Measurements from ENCODE around the gene FOXO1. TPM values are rescaled to one million over a fixed set of nuclear protein-coding genes. Genes with fewer than 3 reads are reported as not detected.

Gene FOXO1
- total RNA-seq, 1 experiment from 2014 or later, result 3.9 TPM

DNA sequence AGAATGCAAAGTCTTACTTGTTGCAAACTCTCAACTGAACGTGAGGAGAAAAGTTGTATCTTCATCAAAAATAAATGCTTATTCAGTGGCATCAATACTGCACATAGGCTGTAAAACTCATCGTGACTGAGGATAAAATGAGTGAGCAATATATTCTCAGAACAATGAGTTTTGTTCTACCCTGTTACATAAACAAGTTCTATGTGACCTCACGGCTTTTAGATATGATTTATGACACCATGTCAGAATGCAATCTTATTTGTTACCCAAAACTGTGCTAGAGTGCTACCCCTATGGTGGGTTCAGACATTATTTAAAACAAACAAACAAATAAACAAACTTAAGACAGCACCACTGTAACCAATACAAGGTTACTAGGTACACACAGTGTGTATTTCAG lies 55.4 kb downstream of the FOXO1 start:
- DNase-seq (ENCODE audit: extremely low read depth, low read depth), result no peak

GRCh38 chr13:40609972-40610726 lies 56.3 kb downstream of the FOXO1 start:
- DNase-seq (ENCODE audit: extremely low read depth, low read depth), result no peak

GRCh38 chr13:40608308-40608707 lies 58.1 kb downstream of the FOXO1 start:
- DNase-seq (ENCODE audit: extremely low read depth, low read depth), result no peak

DNA sequence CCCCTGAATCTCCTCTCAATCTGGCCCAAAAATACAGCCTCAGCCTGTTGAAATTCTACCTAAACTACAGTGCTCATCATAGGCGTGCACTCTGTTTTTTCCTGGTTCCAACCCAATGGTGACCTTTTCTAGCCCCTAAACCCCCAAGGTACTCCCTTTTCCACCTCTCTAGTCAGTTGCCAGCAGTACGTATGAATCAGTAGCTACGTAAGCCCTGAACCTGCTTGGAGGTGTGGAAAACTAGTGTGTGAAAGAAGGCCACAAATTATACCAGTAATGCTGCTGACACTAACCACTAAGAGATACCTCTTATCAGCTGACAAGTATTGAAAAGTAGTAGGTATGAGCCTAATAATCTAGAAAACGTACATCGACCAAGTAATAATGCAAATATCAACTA lies 60.9 kb downstream of the FOXO1 start:
- DNase-seq (ENCODE audit: extremely low read depth, low read depth), result no peak

DNA sequence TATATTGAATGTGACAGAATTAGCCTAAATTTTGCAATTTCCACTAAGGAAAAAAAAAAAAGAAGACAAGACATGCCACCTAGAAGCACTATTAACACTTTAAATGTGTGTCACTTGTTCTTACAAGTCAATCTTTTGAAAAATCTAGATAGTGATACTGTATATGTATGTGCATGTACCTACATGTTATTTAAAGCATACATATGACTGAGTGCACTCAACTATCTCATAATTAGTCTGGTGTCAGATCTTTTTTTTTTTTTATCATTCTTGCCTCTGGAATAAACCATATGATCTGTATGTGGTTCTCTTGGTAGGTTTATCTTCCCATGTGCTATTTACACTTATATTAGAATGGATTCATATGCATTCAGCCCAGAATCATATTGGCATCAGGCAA lies 62.3 kb downstream of the FOXO1 start:
- DNase-seq (ENCODE audit: extremely low read depth, low read depth), result no peak

- DNase-seq (ENCODE audit: extremely low read depth, low read depth), result no peak
These were observed 66.2 kb downstream of the FOXO1 start for GRCh38 chr13:40600149-40600751.

DNA sequence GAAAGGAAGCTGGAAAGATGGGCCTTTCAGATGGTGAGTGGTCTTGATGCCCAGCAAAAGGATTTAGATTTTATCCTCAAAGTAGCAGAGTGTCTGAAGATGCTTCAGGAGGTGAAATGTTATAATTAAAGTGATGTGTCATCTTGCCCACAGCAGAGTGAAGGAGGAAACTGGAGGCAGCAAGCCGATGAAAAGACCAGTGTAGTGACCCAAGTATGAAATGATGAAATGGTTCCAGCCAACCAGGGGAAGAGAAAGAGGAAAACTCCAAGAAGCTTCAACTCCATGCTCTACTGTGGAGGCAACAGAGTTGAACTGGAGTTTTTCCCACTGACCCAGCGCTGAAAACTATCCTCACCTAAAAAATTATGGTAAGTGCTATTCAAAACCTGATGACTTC lies 66.7 kb downstream of the FOXO1 start:
- DNase-seq (ENCODE audit: extremely low read depth, low read depth), result no peak

GRCh38 chr13:40599124-40599523 lies 67.3 kb downstream of the FOXO1 start:
- no peak for DNase-seq (ENCODE audit: extremely low read depth, low read depth)

- DNase-seq (ENCODE audit: extremely low read depth, low read depth), result no peak
These were observed 67.9 kb downstream of the FOXO1 start for GRCh38 chr13:40598569-40598968.

DNA sequence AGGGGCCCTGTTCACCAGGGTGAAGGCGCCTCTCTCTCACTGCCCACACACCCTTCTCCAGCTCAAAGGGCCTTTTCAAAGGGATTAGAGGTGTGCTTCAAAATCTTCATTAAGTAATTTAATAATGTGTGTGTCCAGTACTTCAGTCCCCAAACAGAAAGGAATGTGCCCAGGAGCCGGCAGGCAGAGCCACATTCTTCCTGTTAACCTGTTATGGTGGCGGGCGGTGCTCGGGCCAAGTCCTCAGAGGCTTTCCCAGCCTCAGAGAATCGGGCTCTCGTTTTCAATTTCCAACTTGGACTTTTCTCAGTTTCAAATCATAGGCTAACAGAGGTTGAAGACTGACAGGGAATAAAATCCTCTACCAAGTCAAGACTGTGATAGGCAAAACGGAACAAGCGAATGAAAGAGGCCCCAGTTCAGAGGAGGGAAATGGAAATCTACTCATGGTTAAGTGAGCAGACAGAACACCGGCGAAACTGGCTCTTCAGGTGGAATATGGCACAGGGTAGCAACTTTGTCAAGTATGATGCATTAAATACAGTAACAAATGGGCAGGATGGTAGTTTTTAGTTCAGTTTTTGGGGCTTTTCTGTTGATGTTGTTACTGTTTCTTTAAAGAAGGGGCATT lies 68.6 kb downstream of the FOXO1 start:
- no peak for DNase-seq (ENCODE audit: extremely low read depth, low read depth)

- no peak for DNase-seq (ENCODE audit: extremely low read depth, low read depth)
These were observed 70.0 kb downstream of the FOXO1 start for GRCh38 chr13:40596484-40596883.

DNA sequence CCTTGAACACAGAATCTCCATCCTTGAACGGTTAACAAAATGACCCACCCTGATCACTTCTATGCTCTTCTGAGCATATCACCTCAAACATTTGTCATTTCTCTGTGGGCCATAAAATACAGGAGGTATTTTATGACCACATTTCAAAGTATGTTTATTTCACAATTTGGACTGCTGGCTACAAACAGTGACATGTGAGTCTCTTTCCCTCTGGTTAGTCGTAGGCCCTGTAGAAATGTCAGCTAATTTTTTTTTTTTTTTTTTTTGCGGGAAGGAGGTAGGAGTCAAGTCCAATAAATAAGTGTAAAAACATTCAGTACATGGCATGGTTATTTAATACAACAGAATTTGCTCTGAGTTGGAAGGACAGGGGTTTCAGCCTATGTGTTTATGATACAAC lies 70.7 kb downstream of the FOXO1 start:
- DNase-seq (ENCODE audit: extremely low read depth, low read depth), result no peak

DNA sequence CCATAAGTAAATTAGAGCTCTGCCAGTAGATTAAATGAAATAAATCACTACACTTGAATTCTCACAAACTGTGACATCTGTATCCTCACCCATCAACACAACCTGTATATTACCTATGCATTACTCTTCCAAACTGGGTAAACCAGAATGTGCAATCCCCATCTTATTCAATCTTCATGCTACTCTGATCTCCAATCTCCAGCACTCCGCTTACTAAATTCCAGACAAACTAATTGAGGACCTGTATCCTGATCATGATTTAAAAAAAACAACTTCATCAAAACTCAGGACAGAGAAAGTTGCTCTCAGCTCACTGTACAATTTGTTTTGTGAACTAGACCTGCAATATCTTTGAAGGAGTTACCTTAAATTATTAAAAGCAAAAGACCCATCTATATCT lies 74.4 kb downstream of the FOXO1 start:
- DNase-seq (ENCODE audit: extremely low read depth, low read depth), result no peak

- DNase-seq (ENCODE audit: extremely low read depth, low read depth), result no peak
These were observed 75.3 kb downstream of the FOXO1 start for GRCh38 chr13:40591091-40591490.

GRCh38 chr13:40590112-40590862 lies 76.2 kb downstream of the FOXO1 start:
- DNase-seq (ENCODE audit: extremely low read depth, low read depth), result no peak

- DNase-seq (ENCODE audit: extremely low read depth, low read depth), result no peak
These were observed 76.9 kb downstream of the FOXO1 start for GRCh38 chr13:40589285-40590109.

DNA sequence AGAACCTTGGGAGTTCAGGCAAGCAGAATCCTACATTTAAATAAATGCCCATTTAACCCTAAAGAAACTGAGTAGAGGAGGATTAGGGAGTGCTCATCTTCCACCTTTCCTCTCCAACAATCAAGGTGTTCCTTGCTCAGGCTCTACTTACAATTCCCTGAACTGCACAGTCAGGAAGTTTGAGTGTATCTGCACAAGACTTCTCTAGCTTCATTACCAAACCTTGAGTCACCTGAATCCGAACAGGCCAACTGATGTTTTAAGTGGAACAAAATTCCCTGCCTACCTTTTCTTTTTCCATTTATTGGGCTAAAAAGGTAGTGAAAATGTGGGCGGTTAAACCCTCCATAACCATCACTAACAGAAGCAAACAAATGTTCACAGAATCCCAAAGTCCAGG lies 78.3 kb downstream of the FOXO1 start:
- DNase-seq (ENCODE audit: extremely low read depth, low read depth), result no peak

DNA sequence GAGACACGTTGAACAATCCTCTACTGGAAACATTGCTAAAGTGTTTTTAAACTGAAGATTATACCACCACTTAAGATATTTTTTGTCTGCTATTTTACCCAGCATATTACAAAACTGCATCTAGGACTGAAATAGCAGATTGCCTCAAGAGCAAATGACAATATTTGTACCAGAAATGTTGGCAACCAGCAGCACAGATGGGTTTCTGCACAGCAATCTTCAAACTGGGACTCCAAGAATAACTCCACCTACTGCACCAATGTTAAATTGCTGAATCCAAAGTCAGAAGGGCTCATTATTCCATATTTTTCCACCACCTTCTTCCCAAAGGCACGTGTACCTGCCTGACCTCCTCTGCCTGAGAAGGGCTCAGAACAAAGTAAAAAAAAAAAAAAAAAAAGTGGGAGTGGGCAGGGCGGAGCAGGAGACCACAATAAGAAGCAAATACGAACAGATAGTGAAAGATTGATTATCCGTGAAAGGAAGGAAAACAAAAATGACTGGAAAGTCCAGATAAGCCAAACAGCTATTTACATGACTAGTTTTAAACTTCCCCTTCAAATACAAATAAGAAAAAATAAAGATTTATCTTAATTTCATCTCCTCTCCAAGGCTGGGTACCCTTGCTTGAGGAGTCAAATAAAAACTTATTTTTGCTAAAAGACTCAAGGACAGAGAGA lies 79.4 kb downstream of the FOXO1 start:
- no peak for DNase-seq (ENCODE audit: extremely low read depth, low read depth)

DNA sequence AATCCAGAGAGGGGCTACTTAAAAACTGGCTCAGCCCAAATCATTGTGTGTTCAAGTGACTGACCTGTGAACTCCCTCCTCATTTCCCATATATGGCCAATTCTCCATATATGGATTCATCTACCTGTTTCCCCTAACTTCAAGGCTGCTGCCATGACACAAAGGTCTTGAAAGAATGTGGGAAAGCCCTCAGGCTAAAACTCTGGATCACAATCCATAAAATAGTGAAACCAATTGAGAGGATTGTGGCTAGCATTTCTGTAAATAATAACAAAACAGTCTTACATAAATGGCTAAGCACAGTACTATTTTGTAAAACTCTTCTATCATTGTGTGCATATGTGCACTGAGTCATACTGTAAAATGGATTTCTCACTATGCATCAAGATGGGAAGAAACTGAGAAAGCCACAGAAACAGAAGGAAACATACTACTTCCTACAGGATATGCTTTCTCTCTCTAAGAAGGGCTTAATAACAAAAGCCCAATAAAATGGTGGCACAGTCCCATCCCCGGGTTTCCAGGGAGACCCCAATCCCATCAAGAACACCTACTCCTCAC lies 80.5 kb downstream of the FOXO1 start:
- no peak for DNase-seq (ENCODE audit: extremely low read depth, low read depth)

DNA sequence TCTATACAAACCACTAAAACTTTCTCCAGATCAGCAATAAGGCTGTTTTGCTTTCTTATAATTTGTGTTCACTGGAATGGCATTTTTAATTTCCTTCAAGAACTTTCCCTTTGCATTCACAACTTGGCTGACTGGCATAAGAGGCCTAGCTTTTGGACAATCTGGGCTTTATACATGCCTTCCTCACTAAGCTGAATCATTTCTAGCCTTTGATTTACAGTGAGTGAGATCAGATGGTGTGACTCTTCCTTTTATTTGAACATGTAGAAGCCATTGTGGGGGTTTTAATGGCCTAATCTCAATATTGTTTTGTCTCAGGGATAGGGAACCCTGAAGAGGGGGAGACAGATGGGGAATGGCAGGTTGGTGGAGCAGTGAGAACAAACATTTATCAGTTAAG lies 82.7 kb downstream of the FOXO1 start:
- no peak for DNase-seq (ENCODE audit: extremely low read depth, low read depth)
